KOPT-K1 (cell line): Measurements from ENCODE around the gene SCAMP1.

ENCODE experiments used
- H3K27ac ChIP-seq: fragments of 200-600 bp; sonication (generic); 2 replicates; pipeline ENCODE4 v1.5.1; 2016; ENCODE audit warnings: antibody characterized with exemption, mild to moderate bottlenecking, low read depth, low read length; ENCODE audit not compliant: poor library complexity, severe bottlenecking
- H3K36me3 ChIP-seq: fragments of 200-600 bp; sonication (generic); 2 replicates; pipeline ENCODE4 v1.5.1; 2017; ENCODE audit warnings: antibody characterized with exemption, mild to moderate bottlenecking, low read length, moderate library complexity; ENCODE audit not compliant: insufficient read depth
- H3K9me3 ChIP-seq: fragments of 200-600 bp; sonication (generic); 2 replicates; pipeline ENCODE4 v1.5.1; 2017; ENCODE audit warnings: antibody characterized with exemption, low read length, mild to moderate bottlenecking; ENCODE audit not compliant: insufficient read depth, poor library complexity, severe bottlenecking

The SCAMP1 gene

GRCh38 chr5:78359831-78360673 is at the start of gene SCAMP1:
TSS of gene SCAMP1 (plus strand) at chr5:78360617. CDS start at chr5:78360672, 55 bp downstream.
- no peaks in the 10 kb centered on the region for H3K9me3 ChIP-seq

GRCh38 chr5:78317515-78317914 is 42.9 kb upstream of the SCAMP1 start:
- H3K27ac ChIP-seq = no peak overlapping the region
- H3K36me3 ChIP-seq = no peaks in the 10 kb centered on the region
- H3K9me3 ChIP-seq = no peaks in the 10 kb centered on the region

More at GRCh38 chr5:78359831-78360673, at the start of gene SCAMP1:
- H3K36me3 ChIP-seq = peaks cover 28% of the 10 kb centered on the region
- H3K27ac ChIP-seq = peak within 1 kb of the TSS; percentile 98

GRCh38 chr5:78318337-78318736 is 42.1 kb upstream of the SCAMP1 start:
- Histone ChIP-seq H3K36me3 (no peaks in the 10 kb centered on the region), H3K9me3 (no peaks in the 10 kb centered on the region), H3K27ac (no peak overlapping the region)

GRCh38 chr5:78320401-78320800 is 40.0 kb upstream of the SCAMP1 start:
- no peaks in the 10 kb centered on the region for H3K9me3 ChIP-seq
- H3K27ac ChIP-seq = no peak overlapping the region
- H3K36me3 ChIP-seq = no peaks in the 10 kb centered on the region

- Histone ChIP-seq H3K27ac (no peak overlapping the region), H3K36me3 (no peaks in the 10 kb centered on the region), H3K9me3 (no peaks in the 10 kb centered on the region)
These were observed 37.2 kb upstream of the SCAMP1 start for GRCh38 chr5:78323241-78323640.

- Histone ChIP-seq H3K36me3 (no peaks in the 10 kb centered on the region), H3K9me3 (no peaks in the 10 kb centered on the region), H3K27ac (no peak overlapping the region)
These were observed 33.5 kb upstream of the SCAMP1 start for GRCh38 chr5:78326930-78327329.

GRCh38 chr5:78327761-78328510 is 32.5 kb upstream of the SCAMP1 start:
- no peaks in the 10 kb centered on the region for H3K36me3 ChIP-seq
- H3K27ac ChIP-seq = no peak overlapping the region
- no peaks in the 10 kb centered on the region for H3K9me3 ChIP-seq

GRCh38 chr5:78328585-78329173 is 31.7 kb upstream of the SCAMP1 start:
- Histone ChIP-seq H3K36me3 (no peaks in the 10 kb centered on the region), H3K27ac (no peak overlapping the region), H3K9me3 (no peaks in the 10 kb centered on the region)

GRCh38 chr5:78331523-78332080 is 28.8 kb upstream of the SCAMP1 start:
- H3K27ac ChIP-seq = no peak overlapping the region
- H3K36me3 ChIP-seq = no peaks in the 10 kb centered on the region
- H3K9me3 ChIP-seq = no peaks in the 10 kb centered on the region

GRCh38 chr5:78334811-78335210 is 25.6 kb upstream of the SCAMP1 start:
- Histone ChIP-seq H3K27ac (no peak overlapping the region), H3K9me3 (no peaks in the 10 kb centered on the region), H3K36me3 (no peaks in the 10 kb centered on the region)

GRCh38 chr5:78335976-78336375 is 24.4 kb upstream of the SCAMP1 start:
- H3K36me3 ChIP-seq = no peaks in the 10 kb centered on the region
- no peaks in the 10 kb centered on the region for H3K9me3 ChIP-seq
- no peak overlapping the region for H3K27ac ChIP-seq

- no peak overlapping the region for H3K27ac ChIP-seq
These were observed 23.7 kb upstream of the SCAMP1 start for GRCh38 chr5:78336698-78337097.

GRCh38 chr5:78339617-78340436 is 20.6 kb upstream of the SCAMP1 start:
- no peaks in the 10 kb centered on the region for H3K36me3 ChIP-seq
- no peaks in the 10 kb centered on the region for H3K9me3 ChIP-seq
- no peak overlapping the region for H3K27ac ChIP-seq

More at GRCh38 chr5:78336698-78337097, 23.7 kb upstream of the SCAMP1 start:
- Histone ChIP-seq H3K9me3 (no peaks in the 10 kb centered on the region), H3K36me3 (no peaks in the 10 kb centered on the region)

GRCh38 chr5:78341440-78341839 is 19.0 kb upstream of the SCAMP1 start:
- H3K36me3 ChIP-seq = no peaks in the 10 kb centered on the region
- H3K9me3 ChIP-seq = no peaks in the 10 kb centered on the region
- H3K27ac ChIP-seq = no peak overlapping the region
